HG02943 (cell line): ENCODE measurements around the gene FILIP1L.

ENCODE experiments used
- ATAC-seq: cut with Tn5 transposase; IDR thresholded peaks from one replicate; pipeline ENCODE4 v1.9.1; 2021; ENCODE audit warnings: mild to moderate bottlenecking, low read depth, moderate library complexity; ENCODE audit not compliant: unreplicated experiment

Gene FILIP1L

GRCh38 chr3:100047455-100048141 lies 66.7 kb downstream of the FILIP1L start:
- ATAC-seq = peak; percentile 81

GRCh38 chr3:100046986-100047385 lies 67.3 kb downstream of the FILIP1L start:
- ATAC-seq = no peak

DNA sequence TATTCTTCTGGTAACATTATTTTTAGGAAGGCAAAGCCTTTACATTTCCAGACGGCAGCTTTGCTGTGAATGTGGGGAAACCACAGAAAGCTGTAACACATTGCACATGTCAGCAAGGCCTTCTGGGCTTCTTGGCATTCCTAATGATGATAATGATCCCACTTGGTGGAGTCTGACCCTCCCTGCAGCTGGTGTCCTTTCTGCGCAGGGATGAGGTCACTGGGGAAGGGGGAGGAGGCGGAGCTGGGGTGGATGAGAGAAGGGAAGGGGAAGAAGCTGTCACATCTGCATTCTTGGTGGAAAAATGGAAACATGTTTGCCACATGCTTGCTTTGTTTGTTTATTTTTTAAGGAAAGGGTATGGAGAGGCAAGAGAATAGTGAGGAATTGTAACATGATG lies 68.6 kb downstream of the FILIP1L start:
- no peak for ATAC-seq

- peak; percentile 61 for ATAC-seq
Observed at GRCh38 chr3:100044369-100044768, 69.9 kb downstream of the FILIP1L start.

DNA sequence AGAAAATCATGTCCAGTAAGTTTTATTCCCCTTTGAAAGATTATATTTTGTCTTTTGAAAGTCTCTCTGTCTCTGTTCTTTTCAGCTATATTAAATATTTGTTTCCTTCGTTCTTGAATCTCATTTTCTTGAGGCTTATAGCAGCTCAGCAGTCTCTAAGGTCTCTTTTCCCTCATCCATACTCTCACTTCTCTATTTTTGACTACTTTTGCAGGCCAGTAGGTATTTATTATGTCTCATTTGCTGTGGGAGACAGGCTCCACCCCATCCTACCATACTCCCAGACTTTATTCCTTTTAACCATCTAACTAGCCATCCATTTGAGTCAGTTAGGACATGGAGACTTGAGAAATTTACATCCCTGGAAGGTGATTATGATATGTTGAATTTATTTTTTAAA lies 71.0 kb downstream of the FILIP1L start:
- no peak for ATAC-seq

- ATAC-seq = no peak
Observed at GRCh38 chr3:100042166-100042981, 71.9 kb downstream of the FILIP1L start.

DNA sequence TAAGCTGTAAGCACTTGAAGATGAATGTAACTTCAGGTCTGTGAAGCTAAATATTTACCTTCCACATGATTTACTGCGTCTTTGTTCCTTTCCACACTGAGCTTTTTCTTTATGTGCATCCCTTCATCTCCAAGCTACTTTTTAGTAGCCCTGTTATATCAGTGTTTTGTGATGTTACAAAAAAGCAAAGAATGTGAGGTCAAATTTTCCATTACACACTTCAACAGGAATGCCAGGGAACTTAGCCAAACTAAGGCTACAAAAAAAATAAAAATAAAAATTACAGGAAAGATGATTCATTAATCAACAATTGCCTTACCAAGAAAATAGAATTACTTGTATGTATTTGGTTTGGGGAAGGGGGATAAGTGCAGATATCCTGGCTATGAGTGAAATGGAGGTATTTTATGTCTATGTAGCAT lies 73.0 kb downstream of the FILIP1L start:
- no peak for ATAC-seq

GRCh38 chr3:100040451-100041225 lies 73.7 kb downstream of the FILIP1L start:
- ATAC-seq = no peak

- no peak for ATAC-seq
Observed at GRCh38 chr3:100039075-100039474, 75.2 kb downstream of the FILIP1L start.

DNA sequence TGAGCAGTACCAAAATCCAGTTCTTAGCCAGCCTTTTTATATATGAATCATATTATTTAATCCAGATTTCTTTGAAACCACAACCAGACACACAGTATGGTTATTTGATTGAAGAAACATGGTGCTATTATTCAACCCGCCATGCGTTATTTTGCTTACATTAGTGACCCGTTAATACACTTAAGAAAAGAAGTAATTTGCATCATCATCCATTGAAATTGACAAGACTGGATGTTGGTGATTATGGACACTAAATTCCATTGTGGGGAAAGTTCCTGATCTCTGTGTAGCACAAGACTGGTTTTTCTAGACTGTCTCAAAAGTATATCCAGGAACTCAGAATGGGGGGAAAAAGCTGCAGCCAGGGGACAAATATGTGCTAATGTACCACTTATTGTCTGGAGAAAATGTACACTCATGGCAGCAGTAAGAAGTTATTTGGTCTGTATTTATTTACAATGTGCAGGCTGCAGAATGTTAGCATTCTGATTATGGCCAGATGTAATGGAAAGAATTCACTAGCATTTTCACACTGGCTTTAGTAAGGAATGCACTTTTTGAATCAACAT lies 80.3 kb downstream of the FILIP1L start:
- ATAC-seq = no peak

DNA sequence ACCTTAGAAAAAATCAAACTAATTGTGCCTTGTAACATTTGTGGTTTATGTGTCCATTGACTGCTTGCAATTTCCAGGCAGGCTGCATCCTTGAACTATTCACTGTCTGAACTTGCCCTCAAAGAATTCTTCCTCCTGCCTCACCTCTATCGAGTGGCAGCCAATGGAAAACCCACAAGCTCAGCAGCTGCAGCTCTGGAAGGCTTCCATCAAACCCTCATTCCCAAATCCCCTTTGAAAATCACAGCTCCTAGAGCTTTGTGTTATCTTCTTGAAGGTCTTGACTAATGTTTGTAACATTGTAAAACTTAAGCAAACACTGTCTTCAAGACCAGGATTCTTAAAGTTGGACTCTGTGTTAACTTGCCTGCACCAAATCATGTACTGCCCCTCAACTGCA lies 81.1 kb downstream of the FILIP1L start:
- ATAC-seq = no peak

- ATAC-seq = no peak
Observed at GRCh38 chr3:100032243-100032642, 82.1 kb downstream of the FILIP1L start.

GRCh38 chr3:100030914-100031425 lies 83.3 kb downstream of the FILIP1L start:
- ATAC-seq = no peak

DNA sequence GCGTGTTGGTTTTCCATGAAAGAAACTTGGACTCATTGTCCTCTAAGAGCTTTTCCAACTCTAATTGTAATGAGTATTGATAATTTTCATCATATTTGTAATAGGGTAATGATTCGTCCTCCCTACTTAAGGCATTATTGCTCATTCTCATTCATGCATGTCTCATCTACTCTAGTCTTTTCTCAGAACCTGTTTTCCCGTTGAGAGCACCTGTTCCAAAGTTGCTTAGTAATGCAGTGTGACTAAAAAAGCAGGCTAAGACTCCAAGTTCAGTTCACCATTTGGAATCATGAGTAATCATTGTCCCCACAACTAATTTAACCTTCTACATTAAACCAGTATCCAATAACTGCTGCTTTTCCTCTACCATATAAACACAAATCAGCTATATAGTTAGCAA lies 84.0 kb downstream of the FILIP1L start:
- ATAC-seq = no peak

DNA sequence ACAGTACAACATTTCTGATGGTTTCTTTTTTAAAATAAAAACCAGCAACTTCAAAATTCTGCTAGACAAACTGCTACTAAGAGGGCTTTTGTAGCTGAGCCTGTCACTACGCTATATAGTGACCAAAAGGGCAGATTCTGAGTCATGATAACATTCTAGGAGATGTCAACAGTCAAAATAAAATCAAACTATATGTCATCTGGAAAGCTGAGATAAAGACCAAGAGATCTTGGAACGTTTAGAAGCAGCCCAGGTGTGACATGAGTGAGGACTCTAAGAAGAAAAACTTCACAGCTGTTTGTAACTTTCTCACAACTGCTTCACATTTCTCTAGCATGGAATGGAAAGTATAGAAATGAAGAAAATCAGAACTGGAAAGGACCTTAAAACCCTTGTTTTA lies 84.6 kb downstream of the FILIP1L start:
- ATAC-seq = no peak

- ATAC-seq = no peak
Observed at GRCh38 chr3:100029052-100029451, 85.2 kb downstream of the FILIP1L start.

GRCh38 chr3:100027321-100027720 lies 87.0 kb downstream of the FILIP1L start:
- no peak for ATAC-seq

DNA sequence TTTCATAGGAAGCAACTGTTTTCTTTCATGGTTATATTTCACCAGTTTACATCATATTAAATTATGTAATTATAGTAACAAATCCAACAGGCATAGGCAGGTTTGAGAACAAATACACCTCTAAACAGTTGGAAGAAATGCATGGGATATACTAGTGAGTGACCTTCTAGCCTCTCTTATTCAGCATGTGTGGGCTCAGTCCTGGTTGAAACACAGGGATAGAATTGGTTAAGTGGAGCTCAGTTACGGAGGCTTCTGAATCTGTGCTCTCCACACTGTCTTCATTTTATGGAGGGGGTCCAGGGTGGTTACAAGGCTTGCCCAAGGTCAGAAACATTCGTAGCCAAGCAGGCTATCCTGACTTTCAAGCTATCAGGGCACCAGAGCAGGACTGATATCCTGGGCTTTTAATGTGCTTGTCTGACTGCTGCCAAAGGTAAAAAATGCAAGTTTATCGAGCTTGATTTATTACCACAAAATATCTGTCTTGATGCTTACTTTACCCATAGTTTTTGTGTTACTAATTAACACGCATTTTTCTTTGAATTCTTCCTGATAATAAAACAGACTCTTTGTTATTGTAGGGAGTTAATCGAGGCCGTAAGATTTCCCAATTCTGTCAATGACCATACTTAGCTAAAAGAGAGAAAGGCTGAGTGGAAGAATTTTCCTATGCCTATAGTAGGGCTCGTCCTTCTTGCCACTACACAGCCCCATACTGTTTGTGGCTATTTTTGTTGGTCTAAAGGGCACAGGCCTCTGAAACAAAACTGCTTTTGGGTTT lies 89.6 kb downstream of the FILIP1L start:
- ATAC-seq = no peak

DNA sequence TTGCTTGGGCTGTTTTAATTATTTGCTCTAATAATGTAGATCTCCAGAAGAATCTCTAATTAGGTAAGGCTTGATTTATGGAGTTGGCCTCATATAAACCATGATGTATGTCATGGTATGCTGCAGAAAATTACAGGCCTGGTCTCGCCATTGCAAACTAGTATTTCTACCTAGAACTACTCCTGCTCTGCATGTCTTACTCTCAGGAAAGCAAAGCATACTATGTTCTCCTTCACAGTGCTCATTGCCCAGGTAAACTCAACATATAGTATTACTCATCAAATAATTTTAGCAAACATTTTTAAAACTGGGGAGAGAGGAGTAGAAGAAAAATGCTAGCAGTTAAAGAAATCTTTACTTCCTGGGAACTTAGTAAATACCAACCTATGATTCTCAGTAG lies 90.7 kb downstream of the FILIP1L start:
- no peak for ATAC-seq

GRCh38 chr3:100023150-100023549 lies 91.2 kb downstream of the FILIP1L start:
- ATAC-seq = no peak
